Natural killer cell (primary cell): Measurements from ENCODE around the gene TBL1X. TPM values are rescaled to one million over a fixed set of nuclear protein-coding genes. Genes with fewer than 3 reads are reported as not detected.
A peak's percentile ranks its signal among the peaks of the same experiment; 100 is the strongest.

Source experiments
- ATAC-seq, 3 donors: fragments of 150-1000 bp in 2 of 3; fragments of 200-7000 bp in 1 of 3; cut with Tn5 transposase; 1 replicate in 1 of 3; 2 replicates in 2 of 3; pipeline ENCODE4 v1.10.0; 2021; ENCODE audit warnings: mild to moderate bottlenecking in 2 of 3, moderate library complexity in 2 of 3
- DNase-seq, 2 donors: peaks; one replicate each; pipeline versions ENCODE4 v3.0.0 to v3.0.0-alpha.2; 2013 to 2021; ENCODE audit warnings: mixed read lengths in 1 of 2
- H3K27ac ChIP-seq: one replicate; pipeline ENCODE4 v1.5.1; 2013; ENCODE audit warnings: mild to moderate bottlenecking, low read length
- H3K27me3 ChIP-seq: one replicate; pipeline ENCODE4 v1.6.1; 2013; ENCODE audit warnings: low read length; ENCODE audit not compliant: control insufficient read depth, insufficient read depth
- H3K36me3 ChIP-seq: one replicate; pipeline ENCODE4 v1.6.1; 2013; ENCODE audit warnings: low read length; ENCODE audit not compliant: control insufficient read depth, insufficient read depth
- H3K4me1 ChIP-seq: one replicate; pipeline ENCODE4 v1.6.1; 2013; ENCODE audit warnings: low read length; ENCODE audit not compliant: control insufficient read depth, insufficient read depth
- H3K4me3 ChIP-seq: one replicate; pipeline ENCODE4 v1.5.1; 2013; ENCODE audit warnings: low read length
- H3K9me3 ChIP-seq: one replicate; pipeline ENCODE4 v1.6.1; 2013; ENCODE audit warnings: low read length; ENCODE audit not compliant: control insufficient read depth, insufficient read depth
- H3K27ac Mint-ChIP-seq, 2 donors: one replicate each; pipeline ENCODE4 v1.8.0; 2022; ENCODE audit warnings: mild to moderate bottlenecking in 2 of 2, mixed read lengths in 2 of 2, moderate library complexity in 1 of 2
- H3K27me3 Mint-ChIP-seq, 2 donors: one replicate each; pipeline ENCODE4 v1.8.0; 2022; ENCODE audit warnings: low read depth in 2 of 2, mixed read lengths in 2 of 2
- H3K36me3 Mint-ChIP-seq: one replicate; pipeline ENCODE4 v1.8.0; 2022; ENCODE audit warnings: mixed read lengths
- H3K4me1 Mint-ChIP-seq, 2 donors: one replicate each; pipeline ENCODE4 v1.8.0; 2022; ENCODE audit warnings: mixed read lengths in 2 of 2
- H3K4me3 Mint-ChIP-seq: one replicate; pipeline ENCODE4 v1.8.0; 2022; ENCODE audit warnings: mild to moderate bottlenecking, moderate library complexity, mixed read lengths
- H3K9me3 Mint-ChIP-seq, 2 donors: one replicate each; pipeline ENCODE4 v1.8.0; 2022; ENCODE audit warnings: mixed read lengths in 2 of 2
- CTCF ChIP-seq: fragments of 200-600 bp; IDR thresholded peaks from one replicate; pipeline ENCODE4 v1.8.0; 2022; ENCODE audit warnings: antibody characterized with exemption
- WGBS: methylation state at CpG from one replicate; pipeline ENCODE4 v1.1.7; 2013; ENCODE audit warnings: missing lambda C conversion rate; ENCODE audit not compliant: insufficient coverage; 5-methylcytosine and 5-hydroxymethylcytosine counted together
- intact Hi-C: fragments of 100-400 bp; cut with micrococcal nuclease; formaldehyde crosslinking; loops from one replicate; pipeline ENCODE4 v1.14.2; 2022
- total RNA-seq, 4 donors: library from RNA; stranded (reverse); fragments of 120-200 nt in 1 of 4; gene quantifications; one replicate each; pipeline versions ENCODE4 v1.2.3 to v1.2.4, GENCODE V29; 2013 to 2022

Gene TBL1X
- total RNA-seq, 3 donors from 2014 or later (not counting 1 experiment from before 2014, with no cell fraction given) = 21.9 to 43.8 (median 32.7) TPM

DNA sequence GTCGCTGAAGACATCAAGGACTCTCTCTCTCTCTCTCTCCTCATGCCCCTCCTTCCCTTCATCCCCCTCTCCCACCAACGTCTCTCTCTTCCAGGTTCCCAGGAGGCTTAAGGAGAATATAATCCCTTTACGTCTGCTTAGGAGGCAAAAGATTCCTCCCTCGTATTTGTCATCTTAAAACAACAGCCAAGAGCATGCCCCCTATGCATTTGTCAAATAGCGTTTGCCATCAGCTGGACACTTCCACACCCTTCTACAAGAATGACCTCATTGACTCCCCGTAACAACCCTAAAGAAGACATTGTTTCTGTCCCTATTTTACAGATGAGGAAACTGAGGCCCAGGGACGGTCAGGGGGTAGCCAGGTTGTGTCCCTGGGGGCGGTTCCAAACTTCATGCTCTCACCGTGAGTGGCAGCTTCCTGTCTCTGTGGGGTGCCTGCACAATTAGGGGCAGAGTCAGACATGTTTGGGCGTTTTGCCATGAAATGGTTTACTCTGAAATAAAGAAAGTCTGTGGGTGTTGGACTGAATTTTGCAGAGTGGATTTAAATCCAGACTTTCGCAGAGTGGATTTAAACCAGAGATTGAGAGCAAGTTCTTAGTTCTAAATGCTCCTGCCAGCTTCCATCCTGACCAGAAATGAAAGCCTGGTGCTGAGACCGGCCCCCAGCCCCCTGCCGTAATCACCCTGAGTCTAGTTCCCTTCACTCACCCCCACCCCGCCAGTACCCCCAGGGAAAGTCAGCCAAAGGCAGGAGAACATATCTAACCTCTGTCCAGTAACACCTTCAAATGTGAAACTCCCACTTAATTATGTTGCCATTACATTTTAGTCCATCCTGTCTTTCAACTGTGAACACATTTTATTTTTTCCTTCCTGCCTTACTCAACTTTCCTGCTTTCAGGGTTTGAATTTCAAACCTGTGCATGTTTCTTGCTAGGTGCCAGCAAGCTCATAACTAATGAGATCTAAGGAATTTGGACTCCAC is 44.3 kb upstream of the TBL1X start:
- peaks cover 0 to 9% of the 10 kb centered on the region in 2 donors for H3K4me1 Mint-ChIP-seq
- intact Hi-C loops = no loop called here
- H3K9me3 ChIP-seq = no peaks in the 10 kb centered on the region
- no peaks in the 10 kb centered on the region for H3K4me1 ChIP-seq
- H3K36me3 Mint-ChIP-seq = no peaks in the 10 kb centered on the region
- no peak overlapping the region for H3K4me3 ChIP-seq
- no peaks in the 10 kb centered on the region for H3K27me3 Mint-ChIP-seq
- TF ChIP-seq CTCF = no peak
- no peaks in the 10 kb centered on the region for H3K27me3 ChIP-seq
- no peak overlapping the region for H3K4me3 Mint-ChIP-seq
- no peaks in the 10 kb centered on the region for H3K9me3 Mint-ChIP-seq
- WGBS = 56% methylated on average over 13 of the region's 14 CpGs
- no peak for ATAC-seq
- DNase-seq = peak in 1 of 2 donors; percentile 6
- H3K27ac Mint-ChIP-seq = no peak overlapping the region
- no peak overlapping the region for H3K27ac ChIP-seq
- H3K36me3 ChIP-seq = no peaks in the 10 kb centered on the region

DNA sequence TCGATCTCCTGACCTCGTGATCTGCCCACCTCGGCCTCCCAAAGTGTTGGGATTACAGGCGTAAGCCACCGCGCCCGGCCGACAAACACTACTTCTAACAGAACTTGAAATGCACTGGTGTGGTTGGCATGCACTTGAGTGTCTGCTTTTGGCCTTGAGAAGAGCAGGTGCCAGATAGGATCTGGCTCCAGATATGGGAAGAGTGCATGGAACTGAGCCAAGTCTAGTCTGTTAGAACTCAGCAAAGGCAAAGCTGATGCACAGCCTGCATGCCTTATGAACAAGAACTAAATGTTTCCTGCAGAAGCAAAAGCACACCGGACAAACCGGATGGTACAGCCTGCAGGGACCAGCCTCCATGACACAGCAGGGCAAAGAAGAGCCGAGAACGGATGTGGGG is 35.1 kb upstream of the TBL1X start:
- TF ChIP-seq CTCF = no peak
- Histone ChIP-seq H3K27ac (no peak overlapping the region), H3K27me3 (no peaks in the 10 kb centered on the region), H3K9me3 (no peaks in the 10 kb centered on the region), H3K4me3 (no peak overlapping the region), H3K36me3 (no peaks in the 10 kb centered on the region), H3K4me1 (peaks cover 7% of the 10 kb centered on the region)
- Mint-ChIP-seq H3K36me3 (no peaks in the 10 kb centered on the region), H3K27me3 (no peaks in the 10 kb centered on the region), H3K4me3 (no peak overlapping the region), H3K27ac (no peak overlapping the region), H3K4me1 (peaks cover 0 to 19% of the 10 kb centered on the region in 2 donors), H3K9me3 (peaks cover 0 to 2% of the 10 kb centered on the region in 2 donors)
- intact Hi-C loops = no loop called here
- DNase-seq (no peak), ATAC-seq (no peak)
- 85% methylated on average over 11 of the region's 12 CpGs for WGBS

DNA sequence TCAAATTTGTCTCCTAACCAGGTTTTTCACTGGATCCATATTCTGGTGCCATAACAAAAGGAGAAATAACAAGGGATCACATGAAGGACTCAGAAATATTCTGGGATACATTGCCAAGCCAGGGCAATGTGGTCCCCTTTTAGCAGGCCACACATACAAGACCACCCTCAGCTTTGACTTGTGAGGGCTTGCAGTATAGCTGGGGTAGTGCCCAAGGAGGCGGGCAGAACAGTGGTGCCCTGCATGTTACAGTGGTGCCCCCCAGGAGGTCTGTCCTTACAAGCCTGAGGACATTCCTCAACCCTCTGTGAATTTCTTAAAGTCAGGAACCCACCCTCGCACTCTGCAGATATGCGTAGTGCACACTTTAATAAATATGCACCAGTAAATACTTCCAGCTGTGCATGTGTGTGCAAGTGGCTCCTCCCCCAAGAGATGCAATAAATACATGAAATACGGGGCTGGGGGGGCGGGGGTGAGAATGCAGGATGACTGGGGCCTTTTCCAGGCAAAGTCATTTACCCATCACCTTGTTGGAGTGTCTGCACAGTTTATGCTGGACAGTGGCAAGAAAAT is 34.4 kb upstream of the TBL1X start:
- Histone ChIP-seq H3K9me3 (no peaks in the 10 kb centered on the region), H3K27me3 (no peaks in the 10 kb centered on the region), H3K27ac (no peak overlapping the region), H3K36me3 (no peaks in the 10 kb centered on the region), H3K4me3 (no peak overlapping the region), H3K4me1 (peaks cover 7% of the 10 kb centered on the region)
- peaks cover 0 to 2% of the 10 kb centered on the region in 2 donors for H3K9me3 Mint-ChIP-seq
- no peaks in the 10 kb centered on the region for H3K36me3 Mint-ChIP-seq
- WGBS = 93% methylated on average over 3 of the region's 5 CpGs
- peaks cover 0 to 19% of the 10 kb centered on the region in 2 donors for H3K4me1 Mint-ChIP-seq
- no peaks in the 10 kb centered on the region for H3K27me3 Mint-ChIP-seq
- H3K27ac Mint-ChIP-seq = no peak overlapping the region
- no peak overlapping the region for H3K4me3 Mint-ChIP-seq
- TF ChIP-seq CTCF = no peak
- DNase-seq = no peak
- intact Hi-C loops = no loop called here
- no peak for ATAC-seq
